WTC11 (cell line): ENCODE data around the gene IQCE. TPM values are rescaled to one million over a fixed set of nuclear protein-coding genes. Genes with fewer than 3 reads are reported as not detected.
A peak's percentile ranks its signal among the peaks of the same experiment; 100 is the strongest.

Experiments used
- ATAC-seq: fragments of 200-7000 bp; cut with Tn5 transposase; 2 replicates; pipeline ENCODE4 v1.10.0; 2021; ENCODE audit warnings: mild to moderate bottlenecking, moderate library complexity
- CTCF ChIA-PET: fragments of 300-600 bp; sonication (Branson Sonifier 250); formaldehyde crosslinking; loops from one replicate; lab custom pipeline; 2021; ENCODE audit warnings: antibody characterized with exemption; lab: Charles Lee
- POLR2A ChIA-PET: fragments of 350-600 bp; sonication (Branson Sonifier 250); formaldehyde crosslinking; loops from one replicate; lab custom pipeline; 2021; ENCODE audit warnings: antibody characterized with exemption; lab: Charles Lee
- DNase-seq: peaks from one replicate; pipeline ENCODE4 v3.0.0; 2021; ENCODE audit warnings: low spot score
- H3K27ac Mint-ChIP-seq: 2 replicates; pipeline ENCODE4 v1.8.0; 2021; ENCODE audit warnings: mixed read lengths
- H3K27me3 Mint-ChIP-seq: 2 replicates; pipeline ENCODE4 v1.8.0; 2021; ENCODE audit warnings: low read depth, mild to moderate bottlenecking, moderate library complexity, mixed read lengths
- H3K36me3 Mint-ChIP-seq: 2 replicates; pipeline ENCODE4 v1.8.0; 2021; ENCODE audit warnings: mixed read lengths
- H3K4me1 Mint-ChIP-seq: 2 replicates; pipeline ENCODE4 v1.8.0; 2022; ENCODE audit warnings: mixed read lengths
- H3K4me3 Mint-ChIP-seq: 2 replicates; pipeline ENCODE4 v1.8.0; 2021; ENCODE audit warnings: mild to moderate bottlenecking, moderate library complexity, mixed read lengths
- H3K9me3 Mint-ChIP-seq: 2 replicates; pipeline ENCODE4 v1.8.0; 2021; ENCODE audit warnings: mixed read lengths
- EMX1 ChIP-seq: fragments of 250-450 bp; sonication (Bioruptor Pico); IDR thresholded peaks from 2 replicates; pipeline ENCODE4 v1.8.0; 2021; ENCODE audit warnings: mild to moderate bottlenecking
- ETV6 ChIP-seq: sonication (generic); formaldehyde crosslinking; IDR thresholded peaks from 2 replicates; pipeline ENCODE4 v1.8.1; 2022; ENCODE audit warnings: mild to moderate bottlenecking, missing genetic modification reagents
- FOXJ3 ChIP-seq: sonication (generic); formaldehyde crosslinking; IDR thresholded peaks from 2 replicates; pipeline ENCODE4 v1.9.0; 2021; ENCODE audit warnings: missing genetic modification reagents, mild to moderate bottlenecking, borderline replicate concordance
- FOXK1 ChIP-seq: sonication (generic); formaldehyde crosslinking; IDR thresholded peaks from 2 replicates; pipeline ENCODE4 v1.8.0; 2022; ENCODE audit warnings: mild to moderate bottlenecking, moderate library complexity, missing genetic modification reagents
- GABPB1 ChIP-seq: sonication (generic); formaldehyde crosslinking; IDR thresholded peaks from 2 replicates; pipeline ENCODE4 v1.8.1; 2023; ENCODE audit warnings: mild to moderate bottlenecking, missing genetic modification reagents
- GRHL2 ChIP-seq: fragments of 250-450 bp; sonication (Bioruptor Pico); IDR thresholded peaks from 2 replicates; pipeline ENCODE4 v1.8.0; 2022; ENCODE audit warnings: mild to moderate bottlenecking, moderate library complexity; ENCODE audit not compliant: insufficient replicate concordance, severe bottlenecking
- GTF2I ChIP-seq: fragments of 250-450 bp; sonication (Bioruptor Pico); conservative IDR thresholded peaks from 2 replicates; pipeline ENCODE4 v1.4.0; 2021; ENCODE audit warnings: mild to moderate bottlenecking
- MXD4 ChIP-seq: fragments of 250-450 bp; sonication (Bioruptor Pico); IDR thresholded peaks from 2 replicates; pipeline ENCODE4 v1.8.0; 2021; ENCODE audit warnings: mild to moderate bottlenecking, moderate library complexity, borderline replicate concordance
- NFE2L1 ChIP-seq: sonication (generic); formaldehyde crosslinking; IDR thresholded peaks from 2 replicates; pipeline ENCODE4 v1.8.1; 2023; ENCODE audit warnings: missing genetic modification reagents
- OVOL2 ChIP-seq: fragments of 250-450 bp; sonication (Bioruptor Pico); IDR thresholded peaks from 2 replicates; pipeline ENCODE4 v1.9.0; 2021; ENCODE audit warnings: mild to moderate bottlenecking, borderline replicate concordance
- SP1 ChIP-seq: sonication (generic); formaldehyde crosslinking; conservative IDR thresholded peaks from 2 replicates; pipeline ENCODE4 v1.8.1; 2022; ENCODE audit warnings: missing genetic modification reagents
- ZNF138 ChIP-seq: sonication (generic); formaldehyde crosslinking; conservative IDR thresholded peaks from 2 replicates; pipeline ENCODE4 v1.8.1; 2022; ENCODE audit warnings: mild to moderate bottlenecking, moderate library complexity, missing genetic modification reagents
- ZNF423 ChIP-seq: fragments of 250-450 bp; sonication (Bioruptor Pico); IDR thresholded peaks from 2 replicates; pipeline ENCODE4 v2.1.2; 2022; ENCODE audit warnings: mild to moderate bottlenecking, moderate library complexity
- total RNA-seq: library from RNA; stranded (reverse); gene quantifications from 3 replicates; pipeline ENCODE4 v1.2.3, GENCODE V29; 2021
- TF ChIP-seq, protein P1 (sequence below): sonication (generic); formaldehyde crosslinking; conservative IDR thresholded peaks from 2 replicates; pipeline ENCODE4 v1.8.1; 2023; ENCODE audit warnings: mild to moderate bottlenecking, low read depth, missing genetic modification reagents, moderate library complexity
- TF ChIP-seq, protein P2 (sequence below): fragments of 250-450 bp; sonication (Bioruptor Pico); IDR thresholded peaks from 2 replicates; pipeline ENCODE4 v1.9.0; 2021; ENCODE audit warnings: moderate library complexity, mild to moderate bottlenecking, inconsistent platforms, borderline replicate concordance
- TF ChIP-seq, protein P3 (sequence below): fragments of 250-450 bp; sonication (Bioruptor Pico); conservative IDR thresholded peaks from 2 replicates; pipeline ENCODE4 v1.9.0; 2021; ENCODE audit warnings: mild to moderate bottlenecking
- TF ChIP-seq, protein P4 (sequence below): sonication (generic); formaldehyde crosslinking; conservative IDR thresholded peaks from 2 replicates; pipeline ENCODE4 v1.8.1; 2022; ENCODE audit warnings: mild to moderate bottlenecking, missing genetic modification reagents
- TF ChIP-seq, protein P5 (sequence below): fragments of 250-450 bp; sonication (Bioruptor Pico); IDR thresholded peaks from 2 replicates; pipeline ENCODE4 v1.9.0; 2021; ENCODE audit warnings: mild to moderate bottlenecking
- TF ChIP-seq, protein P6 (sequence below): fragments of 250-450 bp; sonication (Bioruptor Pico); IDR thresholded peaks from 2 replicates; pipeline ENCODE4 v1.8.0; 2021; ENCODE audit warnings: mild to moderate bottlenecking
- TF ChIP-seq, protein P7 (sequence below): sonication (generic); formaldehyde crosslinking; IDR thresholded peaks from 2 replicates; pipeline ENCODE4 v1.8.1; 2023; ENCODE audit warnings: mild to moderate bottlenecking, missing genetic modification reagents, borderline replicate concordance

The IQCE gene
- total RNA-seq, 1 experiment from 2014 or later: 4.4 TPM

DNA sequence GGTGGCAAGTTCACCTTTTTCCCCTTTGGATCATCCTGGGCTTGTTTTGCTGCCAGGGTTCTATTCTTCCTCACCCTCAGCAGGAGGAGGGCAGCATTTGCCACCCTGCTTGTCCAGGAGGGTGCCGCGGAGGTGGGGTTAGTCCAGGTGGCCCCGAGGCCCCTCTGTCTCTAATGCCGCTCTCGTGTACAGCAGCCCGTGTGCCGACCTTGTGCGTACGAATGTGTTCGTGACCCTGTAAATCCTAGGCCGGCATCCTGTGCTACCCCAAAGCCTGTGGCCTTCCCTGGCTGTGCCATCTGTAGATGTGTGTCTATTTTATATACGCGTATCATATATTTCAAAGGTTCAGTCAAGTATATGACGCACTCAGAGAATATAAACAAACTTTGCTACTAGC, 10.6 kb downstream of the IQCE start:
- ChIA-PET POLR2A (no interaction called here), CTCF (interaction anchor here (0.5 to 0.7 kb wide), 2 partner anchors 62 to 163 kb away, joined by 3 read pairs; partner anchors contain the start of gene TTYH3)
- DNase-seq (no peak), ATAC-seq (no peak)
- no peak overlapping the region for H3K4me3 Mint-ChIP-seq
- H3K9me3 Mint-ChIP-seq: no peaks in the 10 kb centered on the region
- peaks cover 9% of the 10 kb centered on the region for H3K4me1 Mint-ChIP-seq
- H3K36me3 Mint-ChIP-seq: no peaks in the 10 kb centered on the region
- H3K27me3 Mint-ChIP-seq: no peaks in the 10 kb centered on the region
- 0 out of 2 replicates have a peak overlapping the region, but pooled peaks have one; percentile 30 for H3K27ac Mint-ChIP-seq
- TF ChIP-seq EMX1 (CRISPR knock-in tag): no peak
- no peak for TF ChIP-seq GRHL2
- no peak for TF ChIP-seq OVOL2 (CRISPR knock-in tag)
- TF ChIP-seq, protein P1, sequence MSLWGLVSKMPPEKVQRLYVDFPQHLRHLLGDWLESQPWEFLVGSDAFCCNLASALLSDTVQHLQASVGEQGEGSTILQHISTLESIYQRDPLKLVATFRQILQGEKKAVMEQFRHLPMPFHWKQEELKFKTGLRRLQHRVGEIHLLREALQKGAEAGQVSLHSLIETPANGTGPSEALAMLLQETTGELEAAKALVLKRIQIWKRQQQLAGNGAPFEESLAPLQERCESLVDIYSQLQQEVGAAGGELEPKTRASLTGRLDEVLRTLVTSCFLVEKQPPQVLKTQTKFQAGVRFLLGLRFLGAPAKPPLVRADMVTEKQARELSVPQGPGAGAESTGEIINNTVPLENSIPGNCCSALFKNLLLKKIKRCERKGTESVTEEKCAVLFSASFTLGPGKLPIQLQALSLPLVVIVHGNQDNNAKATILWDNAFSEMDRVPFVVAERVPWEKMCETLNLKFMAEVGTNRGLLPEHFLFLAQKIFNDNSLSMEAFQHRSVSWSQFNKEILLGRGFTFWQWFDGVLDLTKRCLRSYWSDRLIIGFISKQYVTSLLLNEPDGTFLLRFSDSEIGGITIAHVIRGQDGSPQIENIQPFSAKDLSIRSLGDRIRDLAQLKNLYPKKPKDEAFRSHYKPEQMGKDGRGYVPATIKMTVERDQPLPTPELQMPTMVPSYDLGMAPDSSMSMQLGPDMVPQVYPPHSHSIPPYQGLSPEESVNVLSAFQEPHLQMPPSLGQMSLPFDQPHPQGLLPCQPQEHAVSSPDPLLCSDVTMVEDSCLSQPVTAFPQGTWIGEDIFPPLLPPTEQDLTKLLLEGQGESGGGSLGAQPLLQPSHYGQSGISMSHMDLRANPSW: no peak
- TF ChIP-seq, protein P2, sequence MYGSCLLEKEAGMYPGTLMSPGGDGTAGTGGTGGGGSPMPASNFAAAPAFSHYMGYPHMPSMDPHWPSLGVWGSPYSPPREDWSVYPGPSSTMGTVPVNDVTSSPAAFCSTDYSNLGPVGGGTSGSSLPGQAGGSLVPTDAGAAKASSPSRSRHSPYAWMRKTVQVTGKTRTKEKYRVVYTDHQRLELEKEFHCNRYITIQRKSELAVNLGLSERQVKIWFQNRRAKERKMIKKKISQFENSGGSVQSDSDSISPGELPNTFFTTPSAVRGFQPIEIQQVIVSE (CRISPR knock-in tag): no peak
- TF ChIP-seq, protein P3, sequence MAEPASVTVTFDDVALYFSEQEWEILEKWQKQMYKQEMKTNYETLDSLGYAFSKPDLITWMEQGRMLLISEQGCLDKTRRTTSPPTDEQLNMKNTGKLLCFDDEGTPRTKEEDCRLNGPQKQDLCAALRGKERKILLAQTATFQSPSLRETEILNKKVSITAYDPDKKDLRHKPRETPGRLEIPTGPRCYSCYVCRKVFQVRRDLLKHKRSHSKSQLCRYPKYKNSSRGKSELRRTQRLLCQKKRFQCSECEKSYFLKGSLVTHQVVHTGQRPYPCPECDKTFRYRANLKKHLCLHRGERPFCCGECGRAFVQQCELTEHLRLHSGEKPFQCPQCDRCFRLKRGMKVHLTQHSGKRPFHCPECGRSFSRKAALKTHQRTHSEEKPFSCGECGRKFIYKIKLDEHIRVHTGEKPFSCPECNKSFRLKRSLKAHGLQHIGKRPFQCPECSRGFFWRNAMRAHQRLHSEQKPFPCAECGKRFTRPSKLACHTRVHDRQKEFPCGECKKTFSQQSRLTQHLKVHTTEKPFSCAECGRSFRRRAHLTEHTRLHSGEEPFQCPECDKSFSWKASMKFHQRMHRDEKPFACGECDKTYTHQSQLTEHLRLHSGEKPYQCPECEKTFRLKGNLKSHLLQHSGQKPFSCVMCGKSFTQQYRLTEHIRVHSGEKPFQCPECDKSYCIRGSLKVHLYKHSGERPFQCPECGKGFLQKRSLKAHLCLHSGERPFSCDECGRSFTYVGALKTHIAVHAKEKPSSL (CRISPR knock-in tag): no peak
- no peak for TF ChIP-seq GTF2I (CRISPR knock-in tag)
- TF ChIP-seq NFE2L1 (CRISPR knock-in tag): no peak
- TF ChIP-seq MXD4 (CRISPR knock-in tag): no peak
- no peak for TF ChIP-seq ETV6 (CRISPR knock-in tag)
- TF ChIP-seq GABPB1 (CRISPR knock-in tag): no peak
- TF ChIP-seq ZNF138 (CRISPR knock-in tag): no peak
- TF ChIP-seq, protein P4, sequence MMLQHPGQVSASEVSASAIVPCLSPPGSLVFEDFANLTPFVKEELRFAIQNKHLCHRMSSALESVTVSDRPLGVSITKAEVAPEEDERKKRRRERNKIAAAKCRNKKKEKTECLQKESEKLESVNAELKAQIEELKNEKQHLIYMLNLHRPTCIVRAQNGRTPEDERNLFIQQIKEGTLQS (CRISPR knock-in tag): no peak
- no peak for TF ChIP-seq SP1 (CRISPR knock-in tag)
- TF ChIP-seq, protein P5, sequence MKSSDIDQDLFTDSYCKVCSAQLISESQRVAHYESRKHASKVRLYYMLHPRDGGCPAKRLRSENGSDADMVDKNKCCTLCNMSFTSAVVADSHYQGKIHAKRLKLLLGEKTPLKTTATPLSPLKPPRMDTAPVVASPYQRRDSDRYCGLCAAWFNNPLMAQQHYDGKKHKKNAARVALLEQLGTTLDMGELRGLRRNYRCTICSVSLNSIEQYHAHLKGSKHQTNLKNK: no peak
- no peak for TF ChIP-seq FOXJ3 (CRISPR knock-in tag)
- TF ChIP-seq, protein P6, sequence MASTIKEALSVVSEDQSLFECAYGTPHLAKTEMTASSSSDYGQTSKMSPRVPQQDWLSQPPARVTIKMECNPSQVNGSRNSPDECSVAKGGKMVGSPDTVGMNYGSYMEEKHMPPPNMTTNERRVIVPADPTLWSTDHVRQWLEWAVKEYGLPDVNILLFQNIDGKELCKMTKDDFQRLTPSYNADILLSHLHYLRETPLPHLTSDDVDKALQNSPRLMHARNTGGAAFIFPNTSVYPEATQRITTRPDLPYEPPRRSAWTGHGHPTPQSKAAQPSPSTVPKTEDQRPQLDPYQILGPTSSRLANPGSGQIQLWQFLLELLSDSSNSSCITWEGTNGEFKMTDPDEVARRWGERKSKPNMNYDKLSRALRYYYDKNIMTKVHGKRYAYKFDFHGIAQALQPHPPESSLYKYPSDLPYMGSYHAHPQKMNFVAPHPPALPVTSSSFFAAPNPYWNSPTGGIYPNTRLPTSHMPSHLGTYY: no peak
- no peak for TF ChIP-seq FOXK1 (CRISPR knock-in tag)
- TF ChIP-seq ZNF423 (CRISPR knock-in tag): no peak

DNA sequence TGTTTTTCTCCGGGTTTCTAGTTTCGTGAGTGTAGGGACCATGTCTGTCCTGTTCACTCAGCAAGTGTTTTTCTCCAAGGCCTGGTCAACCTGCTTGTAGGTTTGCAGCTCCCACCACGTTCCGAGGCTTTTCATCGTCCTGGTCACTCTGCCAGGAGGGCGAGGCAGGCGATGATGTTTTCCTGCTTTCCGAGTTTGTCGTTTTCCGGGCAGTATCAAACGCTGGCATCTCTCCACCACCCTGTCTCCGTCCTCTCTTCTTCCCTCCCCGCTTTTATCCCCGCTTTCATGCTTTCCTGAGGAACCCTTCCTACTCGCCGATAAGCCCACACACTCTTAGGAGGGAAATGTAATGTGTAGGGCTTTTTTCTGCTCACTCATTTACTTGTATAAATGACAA, 11.2 kb downstream of the IQCE start:
- Mint-ChIP-seq H3K36me3 (no peaks in the 10 kb centered on the region), H3K4me3 (no peak overlapping the region), H3K27me3 (no peaks in the 10 kb centered on the region), H3K27ac (peak overlapping the region; percentile 32), H3K9me3 (no peaks in the 10 kb centered on the region), H3K4me1 (peaks cover 9% of the 10 kb centered on the region)
- no peak for ATAC-seq
- no peak for DNase-seq
- CTCF ChIA-PET: no interaction called here
- POLR2A ChIA-PET: no interaction called here
- TF ChIP-seq, protein P4 (CRISPR knock-in tag): no peak
- TF ChIP-seq, protein P7, sequence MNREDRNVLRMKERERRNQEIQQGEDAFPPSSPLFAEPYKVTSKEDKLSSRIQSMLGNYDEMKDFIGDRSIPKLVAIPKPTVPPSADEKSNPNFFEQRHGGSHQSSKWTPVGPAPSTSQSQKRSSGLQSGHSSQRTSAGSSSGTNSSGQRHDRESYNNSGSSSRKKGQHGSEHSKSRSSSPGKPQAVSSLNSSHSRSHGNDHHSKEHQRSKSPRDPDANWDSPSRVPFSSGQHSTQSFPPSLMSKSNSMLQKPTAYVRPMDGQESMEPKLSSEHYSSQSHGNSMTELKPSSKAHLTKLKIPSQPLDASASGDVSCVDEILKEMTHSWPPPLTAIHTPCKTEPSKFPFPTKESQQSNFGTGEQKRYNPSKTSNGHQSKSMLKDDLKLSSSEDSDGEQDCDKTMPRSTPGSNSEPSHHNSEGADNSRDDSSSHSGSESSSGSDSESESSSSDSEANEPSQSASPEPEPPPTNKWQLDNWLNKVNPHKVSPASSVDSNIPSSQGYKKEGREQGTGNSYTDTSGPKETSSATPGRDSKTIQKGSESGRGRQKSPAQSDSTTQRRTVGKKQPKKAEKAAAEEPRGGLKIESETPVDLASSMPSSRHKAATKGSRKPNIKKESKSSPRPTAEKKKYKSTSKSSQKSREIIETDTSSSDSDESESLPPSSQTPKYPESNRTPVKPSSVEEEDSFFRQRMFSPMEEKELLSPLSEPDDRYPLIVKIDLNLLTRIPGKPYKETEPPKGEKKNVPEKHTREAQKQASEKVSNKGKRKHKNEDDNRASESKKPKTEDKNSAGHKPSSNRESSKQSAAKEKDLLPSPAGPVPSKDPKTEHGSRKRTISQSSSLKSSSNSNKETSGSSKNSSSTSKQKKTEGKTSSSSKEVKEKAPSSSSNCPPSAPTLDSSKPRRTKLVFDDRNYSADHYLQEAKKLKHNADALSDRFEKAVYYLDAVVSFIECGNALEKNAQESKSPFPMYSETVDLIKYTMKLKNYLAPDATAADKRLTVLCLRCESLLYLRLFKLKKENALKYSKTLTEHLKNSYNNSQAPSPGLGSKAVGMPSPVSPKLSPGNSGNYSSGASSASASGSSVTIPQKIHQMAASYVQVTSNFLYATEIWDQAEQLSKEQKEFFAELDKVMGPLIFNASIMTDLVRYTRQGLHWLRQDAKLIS: no peak
